Suppressor macrophage (primary cell): ENCODE data around the gene TXNDC8.
"Not testable (repeated sequence)": the region's sequence is repeated elsewhere in the genome, so short reads cannot be mapped to it uniquely, and the experiment has no call there.

Source experiments
- DNase-seq, 4 experiments: peaks; one replicate each; pipeline ENCODE4 v3.0.0-alpha.2; 2020 to 2022

TXNDC8 gene

GRCh38 chr9:110327716-110328115 lies 9.9 kb downstream of the TXNDC8 start:
- no peak for DNase-seq

- no peak for DNase-seq
Observed at GRCh38 chr9:110323818-110324217, 13.8 kb downstream of the TXNDC8 start.

- no peak for DNase-seq
Observed at GRCh38 chr9:110320651-110321445, 16.8 kb downstream of the TXNDC8 start.

GRCh38 chr9:110319781-110320492 lies 17.7 kb downstream of the TXNDC8 start:
- no peak for DNase-seq

GRCh38 chr9:110317911-110318310 lies 19.8 kb downstream of the TXNDC8 start:
- peak in 3 of 4 experiments; percentile 47 to 55 (median 47) for DNase-seq

- DNase-seq = peak in 3 of 4 experiments; percentile 18 to 29 (median 27)
Observed at GRCh38 chr9:110316261-110317075, 21.2 kb downstream of the TXNDC8 start.

- not testable (repeated sequence) for DNase-seq
Observed at GRCh38 chr9:110311978-110312377, 25.7 kb downstream of the TXNDC8 start.

GRCh38 chr9:110309681-110310080 lies 28.0 kb downstream of the TXNDC8 start:
- peak in 2 of 4 experiments; percentile 42 to 59 for DNase-seq

GRCh38 chr9:110308633-110309038 lies 29.0 kb downstream of the TXNDC8 start:
- peak in 1 of 4 experiments; percentile 9 for DNase-seq

- DNase-seq = no peak
Observed at GRCh38 chr9:110307191-110307590, 30.5 kb downstream of the TXNDC8 start.

GRCh38 chr9:110303133-110303532 lies 34.5 kb downstream of the TXNDC8 start:
- DNase-seq = peak; percentile 60 to 88 (median 74)

- no peak for DNase-seq
Observed at GRCh38 chr9:110298043-110298605, 39.5 kb downstream of the TXNDC8 start.

GRCh38 chr9:110293248-110293647 lies 44.4 kb downstream of the TXNDC8 start:
- DNase-seq = no peak

GRCh38 chr9:110291921-110292557 lies 45.6 kb downstream of the TXNDC8 start:
- DNase-seq = no peak

- no peak for DNase-seq
Observed at GRCh38 chr9:110290001-110290400, 47.7 kb downstream of the TXNDC8 start.

- no peak for DNase-seq
Observed at GRCh38 chr9:110288503-110288902, 49.2 kb downstream of the TXNDC8 start.

GRCh38 chr9:110287289-110287680 lies 50.4 kb downstream of the TXNDC8 start:
- no peak for DNase-seq

- DNase-seq = no peak
Observed at GRCh38 chr9:110284211-110284844, 53.3 kb downstream of the TXNDC8 start.

GRCh38 chr9:110283751-110284150 lies 53.9 kb downstream of the TXNDC8 start:
- no peak for DNase-seq

GRCh38 chr9:110282739-110283081 lies 55.0 kb downstream of the TXNDC8 start:
- DNase-seq = no peak

- peak; percentile 51 to 75 (median 62) for DNase-seq
Observed at GRCh38 chr9:110282018-110282738, 55.5 kb downstream of the TXNDC8 start.
